ENCODE data around the gene ZNF593. TPM values are rescaled to one million over a fixed set of nuclear protein-coding genes. Genes with fewer than 3 reads are reported as not detected.
A peak's percentile ranks its signal among the peaks of the same experiment; 100 is the strongest.

ZNF593 gene
- total and polyA plus RNA-seq, 4 experiments from 2014 or later: 10.7 to 32.9 (median 17.0) TPM

DNA sequence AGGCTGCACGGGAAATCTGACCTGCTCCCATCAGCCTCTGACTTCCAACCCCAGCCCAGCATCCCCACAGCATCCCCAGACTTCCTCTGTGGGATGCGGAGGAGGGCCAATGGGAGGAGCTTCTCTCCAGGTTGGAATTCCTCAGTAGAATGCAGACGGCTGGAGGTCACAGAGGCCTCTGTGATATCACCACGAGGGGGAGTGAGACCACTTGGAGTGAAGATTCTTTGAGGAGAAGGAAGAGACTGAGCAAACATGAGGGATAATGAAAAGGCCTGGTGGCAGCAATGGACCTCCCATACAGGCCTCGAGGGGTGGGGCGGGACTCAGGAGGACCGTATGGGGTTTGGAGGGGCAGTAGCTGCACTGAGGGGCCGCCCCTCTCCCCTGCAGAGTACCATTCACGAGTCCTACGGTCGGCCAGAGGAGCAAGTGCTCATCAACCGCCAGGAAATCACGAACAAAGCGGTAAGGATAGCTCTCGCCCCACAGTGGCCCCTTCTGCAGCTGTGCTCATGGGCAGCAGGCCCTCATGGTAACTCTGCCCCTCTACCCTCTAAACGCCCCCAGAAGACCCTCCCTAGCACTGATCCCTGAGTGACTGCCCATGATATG is 20.8 kb downstream of the ZNF593 start, which contains the start of gene CATSPER4:
Gene CATSPER4 (plus strand): TSS at position 230 of the 615 bp plus-strand sequence. CDS start 26 bp downstream, at position 256.
- Mint-ChIP-seq H3K36me3 (no peaks in the 10 kb centered on the region), H3K27ac (peak within 1 kb of the TSS in 4 of 7 donors; percentile 36 to 88 (median 66)), H3K4me3 (no peak within 1 kb of the TSS), H3K9me3 (peaks cover 0 to 1% (median 0%) of the 10 kb centered on the region in 8 donors), H3K27me3 (no peaks in the 10 kb centered on the region), H3K4me1 (peaks cover 6 to 30% (median 14%) of the 10 kb centered on the region in 4 donors)
- Histone ChIP-seq H3K4me1 (ENCODE audit: insufficient read depth, low read length) (peaks cover 7% of the 10 kb centered on the region), H3K27ac (ENCODE audit: low read depth, low read length) (no peak within 1 kb of the TSS), H3K9me3 (ENCODE audit: control insufficient read depth in 1 of 2, low read length in 2 of 2) (no peaks in the 10 kb centered on the region), H3K27me3 (ENCODE audit: insufficient read depth, low read length) (no peaks in the 10 kb centered on the region), H3K36me3 (ENCODE audit: insufficient read depth, low read length) (no peaks in the 10 kb centered on the region), H3K4me3 (ENCODE audit: low read length in 2 of 2) (no peak within 1 kb of the TSS)
- intact Hi-C loops (cut with micrococcal nuclease): loop anchor here (1.0 kb wide), 1 partner anchor 44 kb away; the partner anchor contains the start of gene CEP85
- POLR2A ChIA-PET (ENCODE audit: partially characterized antibody): no interaction called here
- DNase-seq: peak in 4 of 5 donors; percentile 13 to 33 (median 18)
- CTCF ChIA-PET (ENCODE audit: partially characterized antibody): interaction anchor here (0.9 to 4.6 kb wide), 7 partner anchors 9 to 227 kb away, joined by 3 to 37 read pairs (median 4); partner anchors contain the start of genes CEP85 and ZNF593

DNA sequence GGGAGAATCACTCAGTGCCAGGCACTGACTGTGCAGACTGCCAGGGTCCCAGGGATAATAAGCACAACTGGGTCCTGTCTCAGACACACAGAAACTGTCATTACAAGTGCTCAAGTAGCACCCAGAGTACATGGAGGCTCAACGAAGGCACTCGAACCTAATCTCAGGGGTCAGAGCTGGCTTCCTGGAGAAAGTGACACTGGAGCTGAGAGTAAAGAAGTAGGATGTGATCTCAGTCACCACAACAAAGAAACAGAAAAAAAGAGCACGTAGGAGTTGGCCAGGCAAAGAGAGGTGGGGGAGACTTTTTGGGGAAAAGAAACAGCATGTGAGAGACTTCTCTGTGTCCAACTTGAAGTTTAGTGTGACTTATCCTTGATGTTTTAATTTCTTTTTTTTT is 22.0 kb downstream of the ZNF593 start:
- peak overlapping the region in 2 of 8 donors; percentile 11 to 46 for H3K4me3 Mint-ChIP-seq
- DNase-seq: no peak
- CTCF ChIA-PET (ENCODE audit: partially characterized antibody): interaction anchor here (1.5 to 4.6 kb wide), 3 partner anchors 12 to 43 kb away, joined by 4 to 37 read pairs (median 6); partner anchors contain the start of genes CEP85 and ZNF593
- peaks cover 6 to 30% (median 14%) of the 10 kb centered on the region in 4 donors for H3K4me1 Mint-ChIP-seq
- peak overlapping the region in 4 of 7 donors; percentile 8 to 43 (median 30) for H3K27ac Mint-ChIP-seq
- peaks cover 0 to 1% (median 0%) of the 10 kb centered on the region in 8 donors for H3K9me3 Mint-ChIP-seq
- Histone ChIP-seq H3K27ac (ENCODE audit: low read depth, low read length) (no peak overlapping the region), H3K9me3 (ENCODE audit: control insufficient read depth in 1 of 2, low read length in 2 of 2) (no peaks in the 10 kb centered on the region), H3K36me3 (ENCODE audit: insufficient read depth, low read length) (no peaks in the 10 kb centered on the region), H3K4me3 (ENCODE audit: low read length in 2 of 2) (no peak overlapping the region), H3K4me1 (ENCODE audit: insufficient read depth, low read length) (peaks cover 7% of the 10 kb centered on the region), H3K27me3 (ENCODE audit: insufficient read depth, low read length) (no peaks in the 10 kb centered on the region)
- H3K36me3 Mint-ChIP-seq: no peaks in the 10 kb centered on the region
- POLR2A ChIA-PET (ENCODE audit: partially characterized antibody): no interaction called here
- no peaks in the 10 kb centered on the region for H3K27me3 Mint-ChIP-seq
- intact Hi-C loops (cut with micrococcal nuclease): no loop called here

DNA sequence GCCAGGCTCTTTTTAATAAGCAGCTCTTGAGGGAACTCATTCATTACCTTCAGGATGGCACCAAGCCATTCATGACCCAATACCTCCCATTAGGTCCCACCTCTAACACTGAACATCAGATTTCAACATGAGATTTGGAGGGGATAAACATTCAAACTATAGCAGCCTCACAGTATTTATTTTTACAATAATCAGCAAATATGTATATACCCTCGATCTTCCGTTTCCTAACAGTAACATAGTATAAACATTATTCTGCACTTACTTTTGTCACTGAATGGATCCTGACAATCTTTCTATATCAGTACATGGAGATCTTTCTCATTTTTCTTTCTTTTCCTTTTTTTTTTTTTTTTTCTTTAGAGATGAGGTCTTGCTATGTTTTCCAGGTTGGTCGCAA is 26.1 kb downstream of the ZNF593 start:
- DNase-seq: no peak
- Histone ChIP-seq H3K27me3 (ENCODE audit: insufficient read depth, low read length) (no peaks in the 10 kb centered on the region), H3K36me3 (ENCODE audit: insufficient read depth, low read length) (no peaks in the 10 kb centered on the region), H3K9me3 (ENCODE audit: control insufficient read depth in 1 of 2, low read length in 2 of 2) (no peaks in the 10 kb centered on the region), H3K4me3 (ENCODE audit: low read length in 2 of 2) (no peak overlapping the region), H3K4me1 (ENCODE audit: insufficient read depth, low read length) (peaks cover 14% of the 10 kb centered on the region), H3K27ac (ENCODE audit: low read depth, low read length) (no peak overlapping the region)
- intact Hi-C loops (cut with micrococcal nuclease): no loop called here
- ChIA-PET POLR2A (ENCODE audit: partially characterized antibody) (no interaction called here), CTCF (ENCODE audit: partially characterized antibody) (interaction anchor here (0.6 to 0.8 kb wide), 3 partner anchors 23 to 36 kb away, joined by 4 to 8 read pairs (median 8); partner anchors contain the start of gene ZNF593)
- Mint-ChIP-seq H3K27me3 (no peaks in the 10 kb centered on the region), H3K4me1 (peaks cover 11 to 37% (median 24%) of the 10 kb centered on the region in 4 donors), H3K4me3 (no peak overlapping the region), H3K9me3 (peaks cover 0 to 1% (median 0%) of the 10 kb centered on the region in 8 donors), H3K36me3 (no peaks in the 10 kb centered on the region), H3K27ac (peak overlapping the region in 1 of 7 donors; percentile 29)

DNA sequence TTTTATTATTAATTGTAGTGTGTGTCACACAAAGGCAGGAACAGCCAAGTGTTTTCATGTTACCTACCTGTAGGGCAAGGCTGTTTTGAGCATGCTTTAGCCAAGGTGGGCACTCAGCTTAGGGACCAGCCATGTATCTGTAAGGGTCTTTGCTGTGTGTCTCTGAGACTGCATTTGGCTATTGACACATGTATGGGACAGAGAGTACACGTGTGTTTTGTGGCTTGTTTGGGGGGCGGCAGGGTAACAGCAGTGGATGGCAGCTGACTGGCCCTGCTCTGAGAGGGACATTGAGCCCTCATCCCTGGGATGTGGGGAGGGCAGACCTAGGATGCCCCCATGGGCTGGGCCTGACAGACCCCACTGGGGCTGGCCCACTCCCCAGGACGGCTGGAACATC is 27.6 kb downstream of the ZNF593 start:
- Histone ChIP-seq H3K36me3 (ENCODE audit: insufficient read depth, low read length) (no peaks in the 10 kb centered on the region), H3K9me3 (ENCODE audit: control insufficient read depth in 1 of 2, low read length in 2 of 2) (no peaks in the 10 kb centered on the region), H3K27me3 (ENCODE audit: insufficient read depth, low read length) (no peaks in the 10 kb centered on the region), H3K27ac (ENCODE audit: low read depth, low read length) (no peak overlapping the region), H3K4me3 (ENCODE audit: low read length in 2 of 2) (no peak overlapping the region), H3K4me1 (ENCODE audit: insufficient read depth, low read length) (peaks cover 22% of the 10 kb centered on the region)
- no peak for DNase-seq
- H3K9me3 Mint-ChIP-seq: no peaks in the 10 kb centered on the region
- POLR2A ChIA-PET (ENCODE audit: partially characterized antibody): interaction anchor here (0.9 kb wide), 1 partner anchor 28 kb away, joined by 3 read pairs; no protein-coding TSS in a partner anchor
- no peak overlapping the region for H3K27ac Mint-ChIP-seq
- intact Hi-C loops (cut with micrococcal nuclease): no loop called here
- H3K4me1 Mint-ChIP-seq: peaks cover 17 to 40% (median 27%) of the 10 kb centered on the region in 4 donors
- H3K4me3 Mint-ChIP-seq: no peak overlapping the region
- H3K36me3 Mint-ChIP-seq: no peaks in the 10 kb centered on the region
- H3K27me3 Mint-ChIP-seq: no peaks in the 10 kb centered on the region
- CTCF ChIA-PET (ENCODE audit: partially characterized antibody): no interaction called here

DNA sequence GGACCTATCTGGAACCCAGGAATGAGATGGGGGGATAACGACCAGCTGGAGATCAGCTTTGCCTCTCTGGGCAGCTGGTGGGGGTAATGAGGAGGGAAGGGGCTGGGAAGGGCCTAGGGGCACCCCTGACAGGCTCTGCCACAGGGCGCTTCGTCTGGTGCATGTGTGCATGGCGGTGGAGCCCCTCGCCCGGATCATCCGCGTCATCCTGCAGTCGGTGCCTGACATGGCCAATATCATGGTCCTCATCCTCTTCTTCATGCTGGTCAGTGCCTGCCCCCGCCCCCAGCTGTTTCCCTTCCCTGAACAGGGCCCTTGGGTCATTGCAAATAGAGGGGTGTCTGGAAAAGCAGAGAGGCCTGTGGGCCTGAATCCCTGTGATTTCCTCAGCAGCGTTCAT is 28.1 kb downstream of the ZNF593 start:
- no peaks in the 10 kb centered on the region for H3K36me3 ChIP-seq (ENCODE audit: insufficient read depth, low read length)
- Mint-ChIP-seq H3K4me1 (peaks cover 21 to 42% (median 31%) of the 10 kb centered on the region in 4 donors), H3K27ac (no peak overlapping the region), H3K4me3 (no peak overlapping the region), H3K36me3 (no peaks in the 10 kb centered on the region), H3K9me3 (no peaks in the 10 kb centered on the region), H3K27me3 (no peaks in the 10 kb centered on the region)
- no peak overlapping the region for H3K4me3 ChIP-seq (ENCODE audit: low read length in 2 of 2)
- peaks cover 27% of the 10 kb centered on the region for H3K4me1 ChIP-seq (ENCODE audit: insufficient read depth, low read length)
- ChIA-PET CTCF (ENCODE audit: partially characterized antibody) (no interaction called here), POLR2A (ENCODE audit: partially characterized antibody) (interaction anchor here (0.9 kb wide), 1 partner anchor 28 kb away, joined by 3 read pairs; no protein-coding TSS in a partner anchor)
- DNase-seq: no peak
- H3K27ac ChIP-seq (ENCODE audit: low read depth, low read length): no peak overlapping the region
- intact Hi-C loops (cut with micrococcal nuclease): no loop called here
- H3K27me3 ChIP-seq (ENCODE audit: insufficient read depth, low read length): no peaks in the 10 kb centered on the region
- no peaks in the 10 kb centered on the region for H3K9me3 ChIP-seq (ENCODE audit: control insufficient read depth in 1 of 2, low read length in 2 of 2)

DNA sequence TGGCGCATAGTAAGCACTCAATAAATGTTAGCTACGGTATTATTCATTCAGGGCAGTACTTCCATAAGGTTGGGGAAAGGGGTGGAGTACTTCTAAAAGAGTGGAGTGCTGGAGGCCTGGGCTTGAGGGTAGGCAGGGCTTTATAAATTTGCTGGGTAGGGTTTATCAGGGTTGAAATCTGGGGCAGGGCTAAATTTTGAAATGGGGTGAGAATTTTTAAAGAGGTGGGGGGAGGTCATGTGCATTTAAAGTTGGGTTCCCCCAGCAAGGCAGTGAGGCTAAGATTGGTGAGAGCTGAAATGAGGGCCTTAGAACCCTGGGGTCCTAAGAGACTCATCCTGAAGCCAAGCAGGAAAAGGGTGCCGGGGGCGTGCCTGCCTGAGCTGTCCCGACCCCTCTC is 30.7 kb downstream of the ZNF593 start:
- Mint-ChIP-seq H3K27me3 (no peaks in the 10 kb centered on the region), H3K4me1 (peaks cover 30 to 46% (median 37%) of the 10 kb centered on the region in 4 donors), H3K9me3 (no peaks in the 10 kb centered on the region), H3K27ac (peak overlapping the region in 6 of 7 donors; percentile 36 to 98 (median 89)), H3K36me3 (no peaks in the 10 kb centered on the region), H3K4me3 (peak overlapping the region in 3 of 8 donors; percentile 35 to 90 (median 64))
- Histone ChIP-seq H3K36me3 (ENCODE audit: insufficient read depth, low read length) (no peaks in the 10 kb centered on the region), H3K27me3 (ENCODE audit: insufficient read depth, low read length) (no peaks in the 10 kb centered on the region), H3K4me3 (ENCODE audit: low read length in 2 of 2) (no peak overlapping the region), H3K4me1 (ENCODE audit: insufficient read depth, low read length) (peaks cover 32% of the 10 kb centered on the region), H3K9me3 (ENCODE audit: control insufficient read depth in 1 of 2, low read length in 2 of 2) (no peaks in the 10 kb centered on the region), H3K27ac (ENCODE audit: low read depth, low read length) (no peak overlapping the region)
- no peak for DNase-seq
- POLR2A ChIA-PET (ENCODE audit: partially characterized antibody): interaction anchor here (2.6 kb wide), 1 partner anchor 34 kb away, joined by 24 read pairs; the partner anchor contains the start of gene CEP85
- CTCF ChIA-PET (ENCODE audit: partially characterized antibody): interaction anchor here (2.2 to 2.6 kb wide), 2 partner anchors 31 to 76 kb away, joined by 5 to 11 read pairs; partner anchors contain the start of gene ZNF593
- intact Hi-C loops (cut with micrococcal nuclease): no loop called here
